GM21825 (cell line): ENCODE results near the gene DHCR24.

Source experiments
- ATAC-seq: cut with Tn5 transposase; IDR thresholded peaks from one replicate; pipeline ENCODE4 v1.9.1; 2021; ENCODE audit warnings: mild to moderate bottlenecking, moderate library complexity; ENCODE audit not compliant: unreplicated experiment

DHCR24 gene

GRCh38 chr1:54848134-54848948 is 38.7 kb downstream of the DHCR24 start:
- no peak for ATAC-seq

- no peak for ATAC-seq
These were observed 40.2 kb downstream of the DHCR24 start for GRCh38 chr1:54846716-54847284.

GRCh38 chr1:54846301-54846700 is 40.7 kb downstream of the DHCR24 start:
- ATAC-seq = no peak

GRCh38 chr1:54845772-54846171 is 41.2 kb downstream of the DHCR24 start:
- ATAC-seq = no peak

GRCh38 chr1:54844564-54844963 is 42.4 kb downstream of the DHCR24 start:
- no peak for ATAC-seq

- no peak for ATAC-seq
These were observed 43.5 kb downstream of the DHCR24 start for GRCh38 chr1:54843449-54843848.

GRCh38 chr1:54842963-54843362 is 44.0 kb downstream of the DHCR24 start:
- ATAC-seq = no peak

GRCh38 chr1:54842206-54842915 is 44.6 kb downstream of the DHCR24 start:
- ATAC-seq = no peak

GRCh38 chr1:54839824-54840223 is 47.2 kb downstream of the DHCR24 start:
- ATAC-seq = no peak

- ATAC-seq = no peak
These were observed 48.3 kb downstream of the DHCR24 start for GRCh38 chr1:54838565-54839180.

- ATAC-seq = no peak
These were observed 49.8 kb downstream of the DHCR24 start for GRCh38 chr1:54837002-54837853.

GRCh38 chr1:54836594-54836993 is 50.4 kb downstream of the DHCR24 start:
- no peak for ATAC-seq

- no peak for ATAC-seq
These were observed 51.0 kb downstream of the DHCR24 start for GRCh38 chr1:54835970-54836369.

GRCh38 chr1:54835131-54835898 is 51.7 kb downstream of the DHCR24 start:
- no peak for ATAC-seq

- ATAC-seq = no peak
These were observed 52.9 kb downstream of the DHCR24 start for GRCh38 chr1:54834007-54834541.

GRCh38 chr1:54833121-54833520 is 53.9 kb downstream of the DHCR24 start:
- no peak for ATAC-seq

GRCh38 chr1:54826226-54826816 is 60.7 kb downstream of the DHCR24 start:
- ATAC-seq = no peak

GRCh38 chr1:54825696-54826095 is 61.3 kb downstream of the DHCR24 start:
- no peak for ATAC-seq

- no peak for ATAC-seq
These were observed 63.3 kb downstream of the DHCR24 start for GRCh38 chr1:54823670-54824069.
